Mesenchymal stem cell (in vitro differentiated cells and primary cell): ENCODE measurements around the gene CNKSR3.
A peak's percentile ranks its signal among the peaks of the same experiment; 100 is the strongest.

ENCODE experiments used
- DNase-seq: peaks from one replicate; pipeline ENCODE4 v3.0.0-alpha.2; 2013
- H2AFZ ChIP-seq: one replicate; pipeline ENCODE4 v1.6.1; 2013; ENCODE audit warnings: low read depth, mild to moderate bottlenecking, control low read depth, inconsistent platforms, low read length, moderate library complexity
- H2AK5ac ChIP-seq: 2 replicates; pipeline ENCODE4 v1.6.1; 2013; ENCODE audit warnings: low read length, moderate library complexity, mild to moderate bottlenecking, inconsistent platforms; ENCODE audit not compliant: severe bottlenecking
- H2BK120ac ChIP-seq: one replicate; pipeline ENCODE4 v1.6.1; 2013; ENCODE audit warnings: low read depth, mild to moderate bottlenecking, inconsistent platforms, low read length, moderate library complexity
- H2BK12ac ChIP-seq, 2 experiments: one replicate each; pipeline ENCODE4 v1.6.1; 2013; ENCODE audit warnings: inconsistent platforms in 2 of 2, low read length in 2 of 2, mild to moderate bottlenecking in 2 of 2, moderate library complexity in 2 of 2, control low read depth in 1 of 2
- H2BK15ac ChIP-seq: one replicate; pipeline ENCODE4 v1.6.1; 2013; ENCODE audit warnings: mild to moderate bottlenecking, low read depth, inconsistent platforms; ENCODE audit not compliant: poor library complexity, severe bottlenecking
- H2BK5ac ChIP-seq: 2 replicates; pipeline ENCODE4 v1.6.1; 2013; ENCODE audit warnings: low read depth, mild to moderate bottlenecking, low read length, control low read depth, inconsistent platforms; ENCODE audit not compliant: poor library complexity, severe bottlenecking
- H3K14ac ChIP-seq, 2 experiments: one replicate each; pipeline ENCODE4 v1.6.1; 2013; ENCODE audit warnings: inconsistent platforms in 2 of 2, low read length in 2 of 2, control low read depth in 1 of 2, mild to moderate bottlenecking in 1 of 2, moderate library complexity in 1 of 2
- H3K18ac ChIP-seq, 2 experiments: one replicate each; pipeline ENCODE4 v1.6.1; 2013; ENCODE audit warnings: inconsistent platforms in 2 of 2, low read length in 2 of 2, control low read depth in 1 of 2, low read depth in 1 of 2, mild to moderate bottlenecking in 1 of 2
- H3K23ac ChIP-seq, 2 experiments: one replicate each; pipeline ENCODE4 v1.6.1; 2013; ENCODE audit warnings: inconsistent platforms in 2 of 2, low read length in 2 of 2, mild to moderate bottlenecking in 2 of 2, moderate library complexity in 2 of 2, control low read depth in 1 of 2
- H3K27ac ChIP-seq: 2 replicates; pipeline ENCODE4 v1.5.1; 2013; ENCODE audit warnings: mild to moderate bottlenecking, moderate library complexity, low read length, control low read depth, inconsistent platforms; ENCODE audit not compliant: poor library complexity, severe bottlenecking
- H3K27me3 ChIP-seq, 2 experiments: 2 replicates each; pipeline versions ENCODE4 v1.6.1 to v1.7.0; 2013; ENCODE audit warnings: low read length in 2 of 2, mild to moderate bottlenecking in 2 of 2, moderate library complexity in 2 of 2, control low read depth in 1 of 2, inconsistent platforms in 1 of 2; ENCODE audit not compliant: control insufficient read depth in 1 of 2, insufficient read depth in 1 of 2
- H3K36me3 ChIP-seq, 2 experiments: 2 replicates each; pipeline versions ENCODE4 v1.6.1 to v1.7.0; 2013; ENCODE audit warnings: low read length in 2 of 2, control low read depth in 1 of 2, inconsistent platforms in 1 of 2, low read depth in 1 of 2, mild to moderate bottlenecking in 1 of 2; ENCODE audit not compliant: insufficient read depth in 2 of 2, control insufficient read depth in 1 of 2
- H3K4ac ChIP-seq, 2 experiments: one replicate each; pipeline ENCODE4 v1.6.1; 2013; ENCODE audit warnings: inconsistent platforms in 2 of 2, low read length in 2 of 2, mild to moderate bottlenecking in 2 of 2, moderate library complexity in 2 of 2, control low read depth in 1 of 2, low read depth in 1 of 2
- H3K4me1 ChIP-seq: 2 replicates; pipeline ENCODE4 v1.6.1; 2013; ENCODE audit warnings: low read depth, low read length, control low read depth; ENCODE audit not compliant: control insufficient read depth, insufficient read depth
- H3K4me2 ChIP-seq: 2 replicates; pipeline ENCODE4 v1.6.1; 2013; ENCODE audit warnings: low read length, mild to moderate bottlenecking, inconsistent platforms; ENCODE audit not compliant: poor library complexity, severe bottlenecking
- H3K4me3 ChIP-seq, 2 experiments: 2 replicates each; pipeline versions ENCODE4 v1.5.1 to v1.7.0; 2013; ENCODE audit warnings: low read length in 2 of 2, mild to moderate bottlenecking in 2 of 2, control low read depth in 1 of 2, low read depth in 1 of 2; ENCODE audit not compliant: insufficient read depth in 1 of 2
- H3K79me1 ChIP-seq: replicated peaks from 2 replicates; pipeline ENCODE4 v1.6.1; 2013; ENCODE audit warnings: mild to moderate bottlenecking, control low read depth, low read length, inconsistent platforms; ENCODE audit not compliant: poor library complexity, severe bottlenecking
- H3K9ac ChIP-seq: 2 replicates; pipeline ENCODE4 v1.7.0; 2013; ENCODE audit warnings: mild to moderate bottlenecking, low read length, moderate library complexity
- H3K9me3 ChIP-seq: 2 replicates; pipeline ENCODE4 v1.7.0; 2013; ENCODE audit warnings: mild to moderate bottlenecking, low read length; ENCODE audit not compliant: control insufficient read depth
- H4K8ac ChIP-seq: one replicate; pipeline ENCODE4 v1.6.1; 2013; ENCODE audit warnings: inconsistent platforms, mild to moderate bottlenecking, low read length, moderate library complexity
- H4K91ac ChIP-seq: one replicate; pipeline ENCODE4 v1.6.1; 2013; ENCODE audit warnings: mild to moderate bottlenecking, low read length, inconsistent platforms
- WGBS: methylation state at CpG from one replicate; pipeline ENCODE4 v1.1.7; 2013; ENCODE audit warnings: mixed read lengths; 5-methylcytosine and 5-hydroxymethylcytosine counted together

The CNKSR3 gene

GRCh38 chr6:154354265-154354777, 156.2 kb downstream of the CNKSR3 start:
- no peaks in the 10 kb centered on the region for H3K27me3 ChIP-seq
- no peak overlapping the region for H4K8ac ChIP-seq
- H3K27ac ChIP-seq, result no peak overlapping the region
- 96% methylated on average over 8 of the region's 8 CpGs for WGBS
- H3K4me1 ChIP-seq, result no peaks in the 10 kb centered on the region
- peak overlapping the region in 1 of 2 experiments; percentile 24 for H2BK12ac ChIP-seq
- H3K36me3 ChIP-seq, result no peaks in the 10 kb centered on the region
- H3K14ac ChIP-seq, result no peak overlapping the region
- no peak overlapping the region for H3K4ac ChIP-seq
- H2AK5ac ChIP-seq, result no peak overlapping the region
- no peak overlapping the region for H3K4me3 ChIP-seq
- H2BK15ac ChIP-seq, result no peak overlapping the region
- no peak overlapping the region for H2AFZ ChIP-seq
- DNase-seq, result no peak
- no peak overlapping the region for H3K18ac ChIP-seq
- H3K9me3 ChIP-seq, result no peaks in the 10 kb centered on the region
- H4K91ac ChIP-seq, result peak overlapping the region; percentile 58
- no peak overlapping the region for H3K4me2 ChIP-seq
- H2BK5ac ChIP-seq, result no peak overlapping the region
- no peak overlapping the region for H3K9ac ChIP-seq
- no peaks in the 10 kb centered on the region for H3K79me1 ChIP-seq
- no peak overlapping the region for H2BK120ac ChIP-seq
- H3K23ac ChIP-seq, result no peak overlapping the region

GRCh38 chr6:154353626-154354025, 156.9 kb downstream of the CNKSR3 start:
- DNase-seq, result no peak
- H2BK15ac ChIP-seq, result no peak overlapping the region
- no peak overlapping the region for H4K8ac ChIP-seq
- no CpG with 5 or more reads among the region's 1 CpG for WGBS
- H2AFZ ChIP-seq, result no peak overlapping the region
- no peak overlapping the region for H3K14ac ChIP-seq
- no peak overlapping the region for H2BK12ac ChIP-seq
- no peak overlapping the region for H2BK5ac ChIP-seq
- no peak overlapping the region for H3K9ac ChIP-seq
- H3K4me1 ChIP-seq, result no peaks in the 10 kb centered on the region
- no peaks in the 10 kb centered on the region for H3K79me1 ChIP-seq
- H4K91ac ChIP-seq, result no peak overlapping the region
- no peak overlapping the region for H3K4me3 ChIP-seq
- no peak overlapping the region for H2BK120ac ChIP-seq
- no peaks in the 10 kb centered on the region for H3K36me3 ChIP-seq
- no peaks in the 10 kb centered on the region for H3K9me3 ChIP-seq
- H3K4ac ChIP-seq, result no peak overlapping the region
- H2AK5ac ChIP-seq, result no peak overlapping the region
- no peak overlapping the region for H3K4me2 ChIP-seq
- H3K18ac ChIP-seq, result no peak overlapping the region
- no peak overlapping the region for H3K27ac ChIP-seq
- H3K27me3 ChIP-seq, result no peaks in the 10 kb centered on the region
- H3K23ac ChIP-seq, result no peak overlapping the region

GRCh38 chr6:154352898-154353585, 157.4 kb downstream of the CNKSR3 start:
- Histone ChIP-seq H3K9me3 (no peaks in the 10 kb centered on the region), H3K27me3 (no peaks in the 10 kb centered on the region), H2AK5ac (no peak overlapping the region), H3K79me1 (no peaks in the 10 kb centered on the region), H2AFZ (no peak overlapping the region), H2BK12ac (no peak overlapping the region), H3K4me3 (no peak overlapping the region), H4K8ac (no peak overlapping the region), H3K9ac (no peak overlapping the region), H4K91ac (no peak overlapping the region), H3K36me3 (no peaks in the 10 kb centered on the region), H3K4me1 (no peaks in the 10 kb centered on the region), H2BK120ac (no peak overlapping the region), H3K18ac (no peak overlapping the region), H3K23ac (no peak overlapping the region), H3K4me2 (no peak overlapping the region), H3K27ac (no peak overlapping the region), H3K14ac (no peak overlapping the region), H2BK15ac (no peak overlapping the region), H3K4ac (no peak overlapping the region), H2BK5ac (no peak overlapping the region)
- 75% methylated on average over 12 of the region's 15 CpGs for WGBS
- peak; percentile 8 for DNase-seq

DNA sequence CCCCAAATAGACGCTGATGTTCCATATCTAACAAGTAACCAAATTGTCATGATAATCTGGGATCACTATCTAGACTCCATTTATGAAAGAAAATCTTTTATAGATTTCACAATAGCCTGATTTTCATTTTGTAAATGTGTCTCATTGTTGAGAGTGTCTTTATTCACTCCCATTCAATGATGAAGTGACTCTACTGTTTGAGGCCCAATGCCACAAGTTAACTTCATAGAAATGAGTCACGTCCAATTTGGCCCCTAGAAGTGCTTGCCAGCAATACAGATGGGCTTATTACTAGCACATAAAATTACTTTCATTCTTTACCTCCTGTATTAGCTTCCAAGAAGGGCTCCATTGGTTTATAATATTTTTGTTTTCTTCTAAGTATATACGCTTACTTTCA, 160.2 kb downstream of the CNKSR3 start:
- H3K79me1 ChIP-seq, result no peaks in the 10 kb centered on the region
- WGBS, result 96% methylated on average over 3 of the region's 3 CpGs

More for the DNA sequence above, 160.2 kb downstream of the CNKSR3 start:
- H3K4me3 ChIP-seq, result no peak overlapping the region
- no peak overlapping the region for H3K27ac ChIP-seq
- peaks cover 7% of the 10 kb centered on the region for H3K9me3 ChIP-seq
- H4K91ac ChIP-seq, result no peak overlapping the region
- no peak overlapping the region for H3K9ac ChIP-seq
- H2BK5ac ChIP-seq, result no peak overlapping the region
- H3K4me1 ChIP-seq, result no peaks in the 10 kb centered on the region
- no peak overlapping the region for H2AFZ ChIP-seq
- no peak overlapping the region for H3K23ac ChIP-seq
- no peak overlapping the region for H3K18ac ChIP-seq
- no peak overlapping the region for H3K4ac ChIP-seq
- H3K4me2 ChIP-seq, result no peak overlapping the region
- no peak overlapping the region for H2BK12ac ChIP-seq
- no peak overlapping the region for H2BK120ac ChIP-seq
- no peak overlapping the region for H2BK15ac ChIP-seq
- H3K36me3 ChIP-seq, result no peaks in the 10 kb centered on the region
- H3K14ac ChIP-seq, result no peak overlapping the region
- no peak overlapping the region for H2AK5ac ChIP-seq
- H4K8ac ChIP-seq, result no peak overlapping the region
- H3K27me3 ChIP-seq, result no peaks in the 10 kb centered on the region
- no peak for DNase-seq
